HEK293 (cell line): ENCODE data around the gene TM4SF1.

Source experiments
- CTCF ChIA-PET: fragments of 350-600 bp; formaldehyde crosslinking; extraction: SDS; loops from one replicate; lab custom pipeline; 2021; ENCODE audit warnings: antibody characterized with exemption; lab: Yijun Ruan, JAX
- POLR2A ChIA-PET: fragments of 300-600 bp; formaldehyde crosslinking; extraction: SDS; loops from one replicate; lab custom pipeline; 2020; ENCODE audit warnings: antibody characterized with exemption, inconsistent platforms; lab: Yijun Ruan, JAX
- H3K27ac ChIP-seq: fragments of 200-500 bp; sonication (Bioruptor generic); 2 replicates; pipeline ENCODE4 v1.5.1; 2014; ENCODE audit warnings: low read depth, low read length, control low read depth, inconsistent platforms; ENCODE audit errors: extremely low read depth
- H3K36me3 ChIP-seq, 2 experiments: fragments of 200-500 bp in 1 of 2; sonication (Bioruptor generic) in 1 of 2; 1 replicate in 1 of 2; 2 replicates in 1 of 2; pipeline ENCODE4 v1.5.1; 2014 to 2017; ENCODE audit warnings: inconsistent platforms in 2 of 2, low read length in 2 of 2; ENCODE audit not compliant: control insufficient read depth in 2 of 2, insufficient read depth in 1 of 2
- H3K4me1 ChIP-seq: fragments of 200-500 bp; sonication (Bioruptor generic); 2 replicates; pipeline ENCODE4 v1.5.1; 2014; ENCODE audit warnings: mild to moderate bottlenecking, low read length, inconsistent platforms; ENCODE audit not compliant: control insufficient read depth, insufficient read depth
- H3K4me3 ChIP-seq: 2 replicates; pipeline ENCODE4 v1.5.1; 2011; ENCODE audit warnings: low read depth, mild to moderate bottlenecking, control low read depth, low read length, moderate library complexity
- H3K9me3 ChIP-seq: fragments of 200-500 bp; sonication (Bioruptor generic); 2 replicates; pipeline ENCODE4 v1.5.1; 2014; ENCODE audit warnings: low read depth, low read length, inconsistent platforms; ENCODE audit not compliant: control insufficient read depth, insufficient read depth
- MEIS1 ChIP-seq: sonication (generic); formaldehyde crosslinking; IDR thresholded peaks from 2 replicates; pipeline ENCODE4 v1.8.1; 2022; ENCODE audit warnings: missing genetic modification reagents, mild to moderate bottlenecking, borderline replicate concordance
- TCF7L2 ChIP-seq: IDR thresholded peaks from 2 replicates; pipeline ENCODE4 v1.6.1; 2011; ENCODE audit warnings: low read depth, mild to moderate bottlenecking, inconsistent platforms, low read length, moderate library complexity, borderline replicate concordance
- YY1 ChIP-seq: fragments of 450-650 bp; formaldehyde crosslinking; IDR thresholded peaks from 2 replicates; pipeline ENCODE4 v1.5.1; 2018; ENCODE audit warnings: missing biosample characterization, missing genetic modification characterization
- ZBTB17 ChIP-seq: fragments of 450-650 bp; formaldehyde crosslinking; IDR thresholded peaks from 2 replicates; pipeline ENCODE4 v1.5.1; 2016; ENCODE audit warnings: missing biosample characterization, missing genetic modification characterization
- ZFP41 ChIP-seq: fragments of 450-650 bp; formaldehyde crosslinking; IDR thresholded peaks from 2 replicates; pipeline ENCODE4 v1.5.1; 2016; ENCODE audit warnings: missing biosample characterization, missing genetic modification characterization, borderline replicate concordance
- ZNF114 ChIP-seq: fragments of 450-650 bp; formaldehyde crosslinking; IDR thresholded peaks from 2 replicates; pipeline ENCODE4 v1.5.0; 2017; ENCODE audit warnings: missing biosample characterization, missing genetic modification characterization
- ZNF140 ChIP-seq: fragments of 450-650 bp; formaldehyde crosslinking; IDR thresholded peaks from 2 replicates; pipeline ENCODE4 v1.5.1; 2016; ENCODE audit warnings: missing biosample characterization, missing genetic modification characterization
- ZNF248 ChIP-seq: fragments of 450-650 bp; formaldehyde crosslinking; IDR thresholded peaks from 2 replicates; pipeline ENCODE4 v1.5.1; 2017; ENCODE audit warnings: missing biosample characterization, missing genetic modification characterization
- ZNF335 ChIP-seq: fragments of 450-650 bp; formaldehyde crosslinking; conservative IDR thresholded peaks from 2 replicates; pipeline ENCODE4 v1.5.1; 2016; ENCODE audit warnings: missing biosample characterization, missing genetic modification characterization
- ZNF341 ChIP-seq: fragments of 450-650 bp; formaldehyde crosslinking; IDR thresholded peaks from 2 replicates; pipeline ENCODE4; 2016; ENCODE audit warnings: low read depth, missing biosample characterization, missing genetic modification characterization
- ZNF391 ChIP-seq: fragments of 450-650 bp; formaldehyde crosslinking; IDR thresholded peaks from 2 replicates; pipeline ENCODE4 v1.5.1; 2016; ENCODE audit warnings: low read depth, missing biosample characterization, missing genetic modification characterization, borderline replicate concordance
- ZNF518A ChIP-seq: fragments of 450-650 bp; formaldehyde crosslinking; conservative IDR thresholded peaks from 2 replicates; pipeline ENCODE4 v1.5.1; 2016; ENCODE audit warnings: low read depth, missing biosample characterization, missing genetic modification characterization
- ZNF529 ChIP-seq: fragments of 450-650 bp; formaldehyde crosslinking; IDR thresholded peaks from 2 replicates; pipeline ENCODE4 v1.5.1; 2017; ENCODE audit warnings: missing genetic modification characterization, missing biosample characterization; ENCODE audit not compliant: insufficient replicate concordance
- ZNF530 ChIP-seq: fragments of 450-650 bp; formaldehyde crosslinking; IDR thresholded peaks from 2 replicates; pipeline ENCODE4 v1.5.1; 2016; ENCODE audit warnings: low read depth, missing biosample characterization, missing genetic modification characterization
- ZNF560 ChIP-seq: fragments of 450-650 bp; formaldehyde crosslinking; IDR thresholded peaks from 2 replicates; pipeline ENCODE4 v1.5.1; 2017; ENCODE audit warnings: missing biosample characterization, missing genetic modification characterization, borderline replicate concordance
- ZNF585B ChIP-seq: fragments of 450-650 bp; formaldehyde crosslinking; IDR thresholded peaks from 2 replicates; pipeline ENCODE4 v1.5.1; 2016; ENCODE audit warnings: missing biosample characterization, missing genetic modification characterization
- ZNF658 ChIP-seq: fragments of 450-650 bp; formaldehyde crosslinking; IDR thresholded peaks from 2 replicates; pipeline ENCODE4; 2016; ENCODE audit warnings: missing biosample characterization, missing genetic modification characterization
- ZSCAN5A ChIP-seq: fragments of 450-650 bp; formaldehyde crosslinking; IDR thresholded peaks from 2 replicates; pipeline ENCODE4 v1.5.1; 2016; ENCODE audit warnings: missing biosample characterization, missing genetic modification characterization
- TF ChIP-seq, protein P1 (sequence below): fragments of 450-650 bp; formaldehyde crosslinking; IDR thresholded peaks from 2 replicates; pipeline ENCODE4 v1.5.1; 2016; ENCODE audit warnings: missing biosample characterization, missing genetic modification characterization
- TF ChIP-seq, protein P2 (sequence below): fragments of 450-650 bp; formaldehyde crosslinking; IDR thresholded peaks from 2 replicates; pipeline ENCODE4 v1.5.1; 2017; ENCODE audit warnings: missing biosample characterization, missing genetic modification characterization

TM4SF1 gene

GRCh38 chr3:149368201-149368673 lies 9.2 kb downstream of the TM4SF1 start:
- TF ChIP-seq ZNF391 (tag by site-specific recombination) (no peak), ZNF114 (no peak), ZNF248 (no peak), ZNF529 (tag by site-specific recombination) (no peak), ZNF658 (tag by site-specific recombination) (no peak), TCF7L2 (no peak), MEIS1 (CRISPR knock-in tag) (no peak), ZNF518A (tag by site-specific recombination) (no peak), ZNF341 (tag by site-specific recombination) (no peak), ZSCAN5A (tag by site-specific recombination) (no peak)
- TF ChIP-seq, protein P1, sequence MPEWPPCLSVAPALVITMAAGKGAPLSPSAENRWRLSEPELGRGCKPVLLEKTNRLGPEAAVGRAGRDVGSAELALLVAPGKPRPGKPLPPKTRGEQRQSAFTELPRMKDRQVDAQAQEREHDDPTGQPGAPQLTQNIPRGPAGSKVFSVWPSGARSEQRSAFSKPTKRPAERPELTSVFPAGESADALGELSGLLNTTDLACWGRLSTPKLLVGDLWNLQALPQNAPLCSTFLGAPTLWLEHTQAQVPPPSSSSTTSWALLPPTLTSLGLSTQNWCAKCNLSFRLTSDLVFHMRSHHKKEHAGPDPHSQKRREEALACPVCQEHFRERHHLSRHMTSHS: no peak
- ChIA-PET POLR2A (no interaction called here), CTCF (interaction anchor here (0.7 kb wide), 1 partner anchor 65 kb away, joined by 3 read pairs; no protein-coding TSS in a partner anchor)
- Histone ChIP-seq H3K27ac (no peak overlapping the region), H3K4me1 (no peaks in the 10 kb centered on the region), H3K4me3 (no peak overlapping the region), H3K36me3 (no peaks in the 10 kb centered on the region), H3K9me3 (no peaks in the 10 kb centered on the region)

DNA sequence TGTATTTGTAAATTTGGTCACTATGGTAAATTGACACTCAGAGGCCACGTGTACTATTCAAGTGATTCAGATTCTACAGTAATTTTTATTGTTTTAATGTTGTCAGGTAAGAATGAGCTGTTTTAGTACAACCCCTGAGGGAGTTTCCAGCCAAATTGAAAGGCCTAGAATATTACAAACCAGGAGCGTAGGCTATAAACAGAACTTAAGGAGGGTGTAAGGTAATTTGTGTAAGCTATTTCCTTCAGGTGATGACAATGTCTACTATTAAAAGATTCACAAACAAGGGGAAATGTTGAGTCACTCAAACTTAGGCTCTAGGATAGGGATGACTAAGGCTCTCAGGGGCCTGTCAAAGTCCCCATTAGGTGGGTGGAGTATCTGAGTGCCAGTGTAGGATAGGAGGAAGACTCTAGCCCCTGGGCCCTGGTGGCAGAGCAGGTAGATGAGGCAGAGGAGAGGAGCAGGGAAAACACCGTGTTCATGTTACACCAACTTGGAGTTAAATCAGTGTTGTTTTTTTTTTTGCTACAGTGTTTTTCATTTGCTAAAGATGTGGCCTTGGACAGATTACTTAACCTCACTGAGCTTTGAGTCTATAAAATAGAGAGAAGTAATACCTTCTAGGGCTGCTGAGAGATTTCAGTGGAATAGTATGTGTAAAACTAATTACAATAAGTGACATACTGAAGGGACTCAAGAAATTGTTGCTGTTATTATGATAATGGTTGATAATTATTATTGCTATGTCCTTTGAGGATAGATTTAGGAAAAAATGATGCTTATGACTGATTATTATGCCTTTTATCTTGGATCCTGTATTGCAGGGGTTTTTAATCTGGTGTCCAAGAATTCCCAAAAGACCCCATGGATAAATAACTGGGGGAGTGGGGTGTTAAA lies 10.3 kb downstream of the TM4SF1 start:
- H3K9me3 ChIP-seq: no peaks in the 10 kb centered on the region
- H3K36me3 ChIP-seq: no peaks in the 10 kb centered on the region
- no peak overlapping the region for H3K4me3 ChIP-seq
- no peaks in the 10 kb centered on the region for H3K4me1 ChIP-seq
- ChIA-PET CTCF (interaction anchor here (0.7 kb wide), 1 partner anchor 23 kb away, joined by 3 read pairs; no protein-coding TSS in a partner anchor), POLR2A (no interaction called here)
- no peak overlapping the region for H3K27ac ChIP-seq
- no peak for TF ChIP-seq ZNF585B
- no peak for TF ChIP-seq ZNF560
- TF ChIP-seq ZNF140: no peak
- TF ChIP-seq ZBTB17 (tag by site-specific recombination): no peak
- no peak for TF ChIP-seq ZNF530 (tag by site-specific recombination)
- TF ChIP-seq ZNF335 (tag by site-specific recombination): peak; percentile 36; the same call in 1 of the 2 replicates
- no peak for TF ChIP-seq ZFP41 (tag by site-specific recombination)
- TF ChIP-seq ZNF114: no peak
- TF ChIP-seq, protein P2, sequence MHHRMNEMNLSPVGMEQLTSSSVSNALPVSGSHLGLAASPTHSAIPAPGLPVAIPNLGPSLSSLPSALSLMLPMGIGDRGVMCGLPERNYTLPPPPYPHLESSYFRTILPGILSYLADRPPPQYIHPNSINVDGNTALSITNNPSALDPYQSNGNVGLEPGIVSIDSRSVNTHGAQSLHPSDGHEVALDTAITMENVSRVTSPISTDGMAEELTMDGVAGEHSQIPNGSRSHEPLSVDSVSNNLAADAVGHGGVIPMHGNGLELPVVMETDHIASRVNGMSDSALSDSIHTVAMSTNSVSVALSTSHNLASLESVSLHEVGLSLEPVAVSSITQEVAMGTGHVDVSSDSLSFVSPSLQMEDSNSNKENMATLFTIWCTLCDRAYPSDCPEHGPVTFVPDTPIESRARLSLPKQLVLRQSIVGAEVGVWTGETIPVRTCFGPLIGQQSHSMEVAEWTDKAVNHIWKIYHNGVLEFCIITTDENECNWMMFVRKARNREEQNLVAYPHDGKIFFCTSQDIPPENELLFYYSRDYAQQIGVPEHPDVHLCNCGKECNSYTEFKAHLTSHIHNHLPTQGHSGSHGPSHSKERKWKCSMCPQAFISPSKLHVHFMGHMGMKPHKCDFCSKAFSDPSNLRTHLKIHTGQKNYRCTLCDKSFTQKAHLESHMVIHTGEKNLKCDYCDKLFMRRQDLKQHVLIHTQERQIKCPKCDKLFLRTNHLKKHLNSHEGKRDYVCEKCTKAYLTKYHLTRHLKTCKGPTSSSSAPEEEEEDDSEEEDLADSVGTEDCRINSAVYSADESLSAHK: no peak
- no peak for TF ChIP-seq YY1 (tag by site-specific recombination)
